AG08396 (cell line): ENCODE measurements around the gene OPA3.

Source experiments
- DNase-seq: peaks from one replicate; pipeline ENCODE4 v3.0.0; 2012; ENCODE audit warnings: low spot score, mixed read lengths

Gene OPA3

DNA sequence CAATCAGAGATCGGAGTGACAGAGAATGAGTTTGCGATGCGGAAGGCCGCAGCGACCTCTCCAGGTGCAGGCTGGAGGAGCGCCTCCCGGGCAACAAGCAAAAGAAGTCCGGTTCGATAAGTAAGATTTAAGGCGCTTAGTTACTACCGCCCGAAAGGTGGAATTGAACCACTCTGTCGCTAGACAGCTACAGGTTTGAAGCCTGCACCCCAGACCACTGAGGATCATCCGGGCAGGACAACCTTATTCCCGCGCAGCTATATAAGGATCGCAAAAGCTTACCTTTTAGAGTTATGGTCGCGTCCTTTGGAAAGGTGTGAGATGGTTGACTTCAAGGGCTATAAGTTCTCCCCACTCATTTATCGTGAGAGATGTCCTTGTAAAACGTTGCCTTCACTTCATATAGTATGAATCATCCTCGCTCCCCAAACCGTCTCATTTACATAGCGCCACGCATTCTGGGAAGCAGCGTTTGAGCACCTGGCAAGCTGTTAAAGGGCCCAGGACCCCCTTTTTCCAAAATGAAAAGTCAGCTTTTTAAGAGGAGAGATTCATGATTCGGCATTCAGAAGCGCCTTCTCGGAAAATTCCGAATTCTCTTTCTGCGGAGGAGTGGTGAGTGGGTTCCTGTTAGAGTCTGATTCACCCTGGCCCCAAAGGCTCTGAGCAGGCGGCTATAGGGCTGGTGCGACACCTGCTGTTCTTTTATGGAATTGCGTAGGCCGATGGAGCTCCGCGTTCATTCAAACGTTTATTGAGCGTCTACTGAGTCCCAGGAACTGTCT lies 106.0 kb downstream of the OPA3 start:
- DNase-seq = peak; percentile 76

GRCh38 chr19:45477713-45478453 lies 106.7 kb downstream of the OPA3 start:
- no peak for DNase-seq
